ENCODE data around the gene LURAP1L.

The LURAP1L gene

GRCh38 chr9:12813960-12814876, 39.4 kb downstream of the LURAP1L start:
- no peak for DNase-seq

DNA sequence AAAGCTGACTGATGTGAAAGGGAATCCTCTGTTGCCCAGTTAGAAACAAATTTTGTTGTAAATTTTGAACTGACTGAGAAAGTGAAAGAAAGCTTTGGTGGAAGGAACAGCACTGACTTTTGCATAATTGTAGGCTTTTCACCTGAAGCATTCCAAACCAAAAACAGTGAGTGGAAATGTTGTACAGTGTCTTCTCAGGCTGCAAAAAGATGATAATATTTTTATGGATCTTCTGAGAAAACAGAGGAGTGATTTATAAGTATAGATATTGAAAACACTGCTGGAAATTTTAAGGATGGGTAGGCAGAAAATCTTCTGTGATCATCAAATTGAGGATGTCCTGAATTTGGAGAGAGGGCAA, 40.0 kb downstream of the LURAP1L start:
- no peak for DNase-seq

DNA sequence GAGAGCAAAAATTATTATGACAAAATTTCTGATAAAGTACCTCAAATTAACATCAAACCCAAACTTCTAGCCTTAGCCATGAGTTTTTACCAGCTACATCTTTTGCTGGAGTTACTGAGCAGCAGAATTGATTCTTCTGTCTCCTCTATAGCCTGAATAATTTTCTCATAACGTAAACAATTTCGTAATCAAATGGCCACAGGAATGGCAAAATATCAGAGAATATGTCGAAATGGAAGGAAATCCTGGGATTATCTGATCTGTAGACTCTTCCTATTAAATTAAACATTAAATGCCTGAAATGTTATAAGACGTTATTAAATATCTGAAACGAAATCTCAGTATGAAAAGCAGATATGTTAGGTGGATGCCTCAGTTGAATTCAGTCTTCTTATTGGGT, 41.1 kb downstream of the LURAP1L start:
- DNase-seq, result no peak

DNA sequence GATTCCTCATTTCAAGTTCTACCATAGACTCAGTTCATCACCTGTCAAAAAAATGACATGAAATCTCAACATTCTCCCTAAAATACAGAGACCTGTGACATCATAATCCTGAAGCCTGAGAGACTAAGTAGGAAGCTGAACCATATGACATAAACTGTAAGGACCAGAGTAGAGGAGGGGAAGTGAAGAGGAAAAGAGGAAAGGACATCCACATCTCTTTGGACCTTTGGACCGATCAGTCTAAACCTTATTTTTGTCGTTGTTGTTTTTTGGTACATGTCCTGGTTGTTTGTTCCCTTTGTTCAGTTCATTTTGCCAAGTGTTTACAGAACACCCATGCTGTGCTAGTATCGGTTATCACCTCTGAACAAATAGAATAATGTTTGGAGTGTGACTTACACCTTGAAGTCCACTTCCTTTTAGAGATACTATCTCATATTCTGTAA, 41.9 kb downstream of the LURAP1L start:
- DNase-seq, result no peak

- no peak for DNase-seq
Measured at GRCh38 chr9:12817702-12818101, 42.9 kb downstream of the LURAP1L start.

DNA sequence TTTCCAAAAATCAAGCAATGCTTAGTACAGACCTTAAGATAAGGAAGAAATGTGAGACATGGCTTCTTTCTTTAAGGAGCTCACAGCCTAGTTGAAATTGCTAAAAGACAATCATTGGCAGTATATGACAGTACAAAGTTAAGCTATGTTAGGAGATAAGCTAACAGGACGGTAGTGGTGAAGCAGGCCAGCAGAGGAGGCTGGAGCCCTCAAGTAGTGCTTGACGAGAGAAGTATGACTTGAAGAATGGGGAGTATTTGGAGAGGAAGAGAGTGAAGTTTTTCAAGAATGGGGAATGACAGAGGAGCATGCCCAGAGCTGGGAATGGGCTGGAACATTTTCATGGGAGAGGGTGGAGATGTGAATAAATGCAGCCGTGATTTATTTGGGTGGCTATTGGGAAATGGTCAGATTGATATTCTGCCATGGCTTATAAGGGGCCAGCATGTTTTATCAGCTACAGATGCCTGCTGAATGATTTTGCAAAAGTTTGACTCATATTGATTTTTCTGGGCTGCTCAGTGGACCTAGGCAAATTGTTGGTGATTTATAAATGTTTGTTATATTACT, 43.7 kb downstream of the LURAP1L start:
- DNase-seq, result no peak

DNA sequence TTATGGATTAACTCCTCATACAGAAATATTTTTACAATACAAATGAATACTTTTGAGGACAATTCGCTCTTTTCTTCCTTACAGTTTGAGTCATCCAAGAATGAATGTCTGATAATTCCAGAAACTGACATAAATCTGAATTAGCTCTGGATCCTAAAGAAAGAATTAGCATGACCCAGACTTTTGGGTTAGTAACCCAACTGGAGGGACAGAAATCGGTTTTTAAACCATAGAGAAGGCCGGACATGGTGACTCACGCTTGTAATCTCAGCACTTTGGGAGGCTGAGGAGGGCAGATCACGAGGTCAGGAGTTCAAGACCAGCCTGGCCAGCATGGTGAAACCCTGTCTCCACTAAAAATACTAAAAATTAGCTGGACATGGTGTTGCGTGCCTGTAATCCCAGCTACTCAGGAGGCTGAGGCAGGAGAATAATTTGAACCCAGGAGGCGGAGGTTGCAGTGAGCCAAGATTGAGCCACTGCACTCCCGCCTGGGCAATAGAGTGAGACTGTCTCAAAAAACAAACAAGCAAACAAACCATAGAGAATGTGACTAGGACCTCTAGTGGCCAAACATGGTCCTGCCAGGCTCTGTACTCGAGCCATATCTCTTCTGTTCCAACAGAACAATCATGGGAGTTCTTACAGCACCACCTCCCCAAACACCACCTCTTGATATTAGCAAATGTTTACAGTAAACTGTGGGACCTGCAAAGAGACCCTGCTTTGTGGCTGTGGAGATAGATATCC, 44.8 kb downstream of the LURAP1L start:
- DNase-seq, result no peak

DNA sequence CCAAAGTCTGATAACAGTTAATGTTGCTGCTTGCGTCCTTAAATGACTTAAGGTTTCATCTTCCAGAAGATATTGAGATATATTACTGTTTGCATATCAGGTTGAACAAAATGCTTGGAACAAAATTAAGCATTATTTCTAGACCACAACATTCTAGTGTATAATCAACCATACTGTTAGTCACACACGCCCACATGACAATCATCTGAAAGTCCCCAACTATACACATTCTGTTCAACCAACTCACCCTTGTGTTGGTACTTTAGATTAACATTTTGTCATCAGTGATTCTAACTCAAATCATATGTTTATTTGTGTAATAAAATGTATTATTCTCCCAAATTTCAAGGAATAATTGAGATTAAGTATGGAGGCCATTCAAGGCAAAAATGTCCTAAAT, 47.3 kb downstream of the LURAP1L start:
- DNase-seq, result no peak

- DNase-seq, result no peak
Measured at GRCh38 chr9:12826924-12827565, 52.2 kb downstream of the LURAP1L start.

GRCh38 chr9:12833701-12834100, 58.9 kb downstream of the LURAP1L start:
- DNase-seq, result no peak

DNA sequence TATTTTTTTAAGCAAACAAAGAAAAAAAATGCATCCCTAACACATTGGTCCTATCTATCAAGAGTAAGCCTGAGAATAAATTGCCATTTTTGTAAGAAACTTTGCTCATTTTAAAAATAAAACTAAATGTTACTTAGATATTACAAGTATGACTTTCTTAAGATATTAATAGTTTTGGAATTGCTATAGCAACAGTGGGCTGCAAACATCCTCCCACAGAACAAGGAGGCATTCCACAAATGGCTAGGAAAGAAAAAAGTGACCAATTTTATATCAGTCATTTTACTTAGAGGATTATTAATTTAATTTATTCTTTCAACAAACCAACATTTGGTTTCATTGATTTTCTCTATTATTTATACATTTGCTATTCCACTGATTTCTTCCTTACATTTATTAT, 63.7 kb downstream of the LURAP1L start:
- DNase-seq, result no peak

- DNase-seq, result no peak
Measured at GRCh38 chr9:12843735-12844134, 68.9 kb downstream of the LURAP1L start.

DNA sequence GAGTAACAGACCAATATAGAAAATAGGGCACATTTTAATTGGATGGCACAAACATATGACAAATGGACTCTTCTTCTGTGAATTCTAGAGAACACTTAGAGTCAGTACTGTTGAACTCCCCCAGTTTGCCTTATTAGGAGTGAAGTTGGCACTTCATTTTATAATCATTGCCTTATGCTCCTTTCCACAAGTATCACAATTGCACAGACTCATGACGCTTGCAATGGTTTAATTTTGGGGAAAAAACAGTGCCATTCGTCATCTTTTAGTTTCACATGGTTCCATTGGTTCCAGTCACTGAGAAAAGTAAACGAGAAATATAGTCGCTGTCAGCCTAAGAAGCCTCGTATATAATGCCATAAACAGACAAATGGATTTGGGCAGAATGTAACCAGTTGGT, 71.2 kb downstream of the LURAP1L start:
- no peak for DNase-seq

DNA sequence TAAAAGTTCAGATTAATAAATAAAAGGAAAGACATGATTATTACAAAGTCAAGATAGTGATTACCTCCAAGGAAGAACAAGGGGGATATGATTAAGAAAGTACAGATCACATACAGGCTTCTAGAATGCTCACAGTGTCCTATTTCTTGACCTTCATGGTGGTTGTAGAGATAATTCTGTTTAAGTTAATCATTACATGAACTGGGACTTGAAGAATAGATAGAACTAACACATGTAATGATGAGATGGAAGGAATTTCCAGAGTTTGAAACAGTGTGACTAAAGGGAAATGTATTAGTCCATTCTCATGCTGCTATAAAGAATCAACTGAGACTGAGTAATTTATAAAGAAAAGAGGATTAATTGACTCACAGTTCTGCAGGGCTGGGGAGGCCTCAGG, 72.7 kb downstream of the LURAP1L start:
- DNase-seq, result no peak

GRCh38 chr9:12849486-12850003, 74.7 kb downstream of the LURAP1L start:
- DNase-seq, result no peak

DNA sequence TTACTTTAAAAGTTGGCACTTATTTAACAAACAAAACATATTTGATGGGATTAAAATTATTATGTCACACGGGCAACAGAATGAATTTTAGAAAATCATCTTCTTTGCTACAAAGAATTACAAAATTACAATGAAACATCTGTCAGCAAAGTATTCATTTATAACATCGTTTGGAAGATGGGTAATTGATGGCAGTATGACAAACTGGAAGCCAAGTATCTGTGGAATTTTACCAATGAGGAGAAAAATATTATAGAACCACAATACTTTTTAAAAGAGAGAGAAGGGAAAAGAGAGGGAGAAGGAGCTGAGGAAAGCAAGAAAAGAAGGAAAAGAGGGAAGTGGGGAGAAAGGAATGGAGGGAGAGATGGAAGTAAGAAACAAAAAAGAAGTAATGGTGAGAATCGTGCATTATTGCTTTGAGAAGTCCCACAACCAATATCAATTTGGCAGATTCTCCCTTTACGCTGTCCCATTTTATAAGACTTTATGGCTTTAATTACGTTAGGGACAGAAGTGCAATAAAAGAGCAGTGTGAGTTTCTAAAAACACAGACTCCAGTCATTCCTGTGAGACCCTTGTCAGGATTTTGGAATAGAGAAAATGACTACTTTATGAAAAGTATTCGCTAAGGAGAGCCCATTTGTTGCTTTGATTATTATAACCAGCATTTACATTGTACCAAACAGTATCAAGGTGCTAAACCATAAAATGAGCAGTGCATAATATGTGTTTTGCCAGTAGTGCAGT, 76.7 kb downstream of the LURAP1L start:
- DNase-seq, result no peak

DNA sequence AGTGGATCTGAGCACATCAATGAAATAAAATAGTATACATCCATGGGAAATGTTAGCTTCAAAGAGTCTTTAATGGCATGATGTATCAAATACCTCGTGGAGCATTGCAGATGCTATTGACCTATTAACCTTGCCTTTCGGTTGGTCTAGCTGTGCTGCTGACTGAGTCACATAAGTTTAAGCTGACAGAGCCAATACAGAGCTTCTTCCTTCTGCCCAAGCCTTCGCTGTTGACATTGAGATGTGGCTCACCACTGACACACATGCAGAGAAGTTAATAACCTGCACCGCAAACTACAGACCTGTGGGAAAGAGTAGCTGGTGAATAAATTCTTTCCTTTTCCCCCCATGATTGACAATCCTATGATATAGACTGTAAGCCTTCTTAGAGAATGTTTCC, 78.2 kb downstream of the LURAP1L start:
- no peak for DNase-seq

DNA sequence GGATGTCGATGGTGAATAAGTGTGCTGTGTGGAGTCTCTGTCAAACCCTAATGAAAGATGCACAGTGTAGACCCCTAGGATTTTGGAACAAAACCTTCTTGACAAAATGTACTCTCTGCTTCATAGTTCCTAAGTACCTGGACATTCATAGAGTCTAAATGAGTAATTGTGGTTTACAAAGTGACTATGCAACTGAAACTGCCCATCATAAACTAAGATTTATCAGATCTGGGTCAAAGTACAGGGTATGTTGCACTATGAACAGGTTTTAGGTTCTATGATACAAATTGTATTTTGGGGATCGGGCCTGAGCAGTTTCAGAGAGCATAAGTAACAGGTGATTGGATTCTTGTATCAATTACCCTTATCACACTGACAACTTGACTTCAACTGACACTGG, 79.4 kb downstream of the LURAP1L start:
- no peak for DNase-seq

DNA sequence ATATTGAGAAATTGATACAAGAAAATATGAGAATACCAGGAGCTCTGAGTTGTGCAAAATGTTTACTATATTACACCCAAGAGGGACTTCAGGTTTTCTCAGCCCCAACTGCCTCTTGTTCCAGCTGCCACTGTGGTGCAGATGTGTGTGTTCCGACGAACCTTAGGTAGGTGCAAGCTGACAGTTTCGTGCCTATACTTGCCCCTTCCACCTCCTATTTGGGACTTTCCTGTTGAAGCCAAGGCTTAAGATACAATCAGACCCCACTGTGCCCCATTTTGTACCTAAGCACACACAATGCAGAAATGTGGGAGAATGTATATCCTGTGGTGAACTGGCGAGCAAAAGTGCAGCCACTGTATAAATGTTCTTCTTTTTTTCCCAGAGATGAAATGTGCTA, 80.2 kb downstream of the LURAP1L start:
- DNase-seq, result no peak

- DNase-seq, result no peak
Measured at GRCh38 chr9:12856603-12857002, 81.8 kb downstream of the LURAP1L start.

DNA sequence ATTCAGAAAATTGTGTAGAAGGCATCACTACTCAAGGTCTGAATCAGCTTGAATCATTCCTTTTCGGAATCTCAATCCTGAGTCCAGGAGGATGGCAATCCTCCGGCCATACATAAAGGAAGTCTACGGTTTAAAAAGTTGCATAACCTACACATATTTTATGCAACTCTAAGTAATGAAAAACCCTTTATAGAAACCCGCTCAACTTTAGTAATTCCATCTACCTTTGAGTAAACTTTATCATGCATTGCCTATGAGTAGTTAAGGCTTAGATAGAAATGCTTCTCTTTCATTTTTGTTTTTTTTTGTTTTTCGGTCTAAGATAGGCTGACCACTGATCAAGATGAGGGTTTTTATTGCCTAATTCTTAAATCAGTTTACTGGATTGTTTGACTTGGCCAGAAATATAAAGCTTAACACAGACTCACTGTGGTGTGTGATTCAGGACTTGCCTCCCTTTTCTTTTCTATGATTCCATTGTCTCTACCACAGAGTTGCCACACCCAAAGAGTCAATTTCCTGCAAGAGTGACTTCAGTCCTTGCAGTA, 85.0 kb downstream of the LURAP1L start:
- DNase-seq, result no peak

DNA sequence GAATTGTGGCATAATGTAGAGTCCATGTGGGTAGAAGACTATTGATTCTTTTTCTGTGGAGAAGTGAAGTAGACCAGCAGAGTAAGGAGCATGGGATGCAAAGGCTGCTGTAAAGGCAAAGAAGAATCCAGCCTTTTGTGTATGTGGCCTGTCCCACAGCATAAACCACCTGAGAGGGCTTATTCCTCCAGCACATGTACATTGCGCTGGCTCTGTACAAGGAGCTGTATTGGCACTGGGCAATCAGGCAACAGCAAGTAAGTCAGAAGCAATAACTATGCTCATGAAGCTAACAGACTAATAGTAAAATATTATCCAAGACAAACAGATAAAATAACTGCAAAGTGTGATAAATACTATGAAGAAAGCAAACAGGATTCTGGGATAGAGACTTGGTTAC, 86.2 kb downstream of the LURAP1L start:
- no peak for DNase-seq
